ENCODE results near the gene PREB. TPM values are rescaled to one million over a fixed set of nuclear protein-coding genes. Genes with fewer than 3 reads are reported as not detected.

PREB gene
- total and polyA plus RNA-seq, 3 experiments from 2014 or later = 68.6 to 80.6 (median 79.5) TPM

Other genes starting within 250 kb of the PREB start
- gene MAPRE3, start 164.0 kb downstream of the PREB start, total RNA-seq = 1 to 10 TPM; 2.4 to 3.0 TPM
- gene MAPRE3, start 164.0 kb downstream of the PREB start, polyA plus RNA-seq = 2.0 TPM
- 10 to 100 TPM; 67.6 to 71.7 TPM for gene TMEM214, start 101.7 kb downstream of the PREB start, total RNA-seq
- gene TMEM214, start 101.7 kb downstream of the PREB start, polyA plus RNA-seq = 36.3 TPM
- gene AGBL5, start 83.0 kb downstream of the PREB start, total RNA-seq = 10 to 100 TPM; 16.0 to 17.3 TPM
- 11.5 TPM for gene AGBL5, start 83.0 kb downstream of the PREB start, polyA plus RNA-seq
- gene OST4, start 63.0 kb downstream of the PREB start, total RNA-seq = 100 to 1,000 TPM; 346 to 353 TPM
- gene OST4, start 63.0 kb downstream of the PREB start, polyA plus RNA-seq = 907 TPM
- under 1 TPM; 0.79 to 0.89 TPM for gene EMILIN1, start 56.0 kb downstream of the PREB start, total RNA-seq
- 0.85 TPM for gene EMILIN1, start 56.0 kb downstream of the PREB start, polyA plus RNA-seq
- 10 to 100 TPM; 14.5 to 17.8 TPM for gene KHK, start 47.9 kb downstream of the PREB start, total RNA-seq
- 6.5 TPM for gene KHK, start 47.9 kb downstream of the PREB start, polyA plus RNA-seq
- 1 to 10 TPM; 2.7 to 3.5 TPM for gene CGREF1, start 15.5 kb downstream of the PREB start, total RNA-seq
- gene CGREF1, start 15.5 kb downstream of the PREB start, polyA plus RNA-seq = 0.17 TPM
- under 1 TPM; 0.33 to 0.90 TPM for gene ABHD1, start 10.8 kb downstream of the PREB start, total RNA-seq
- 1.4 TPM for gene ABHD1, start 10.8 kb downstream of the PREB start, polyA plus RNA-seq
- not detected for gene PRR30, start 4.8 kb upstream of the PREB start, total RNA-seq
- gene PRR30, start 4.8 kb upstream of the PREB start, polyA plus RNA-seq = not detected
- not detected for gene TCF23, start 14.4 kb upstream of the PREB start, total RNA-seq
- not detected for gene TCF23, start 14.4 kb upstream of the PREB start, polyA plus RNA-seq
- 100 to 1,000 TPM; 101 to 106 TPM for gene ATRAID, start 77.4 kb upstream of the PREB start, total RNA-seq
- gene ATRAID, start 77.4 kb upstream of the PREB start, polyA plus RNA-seq = 296 TPM
- gene SLC5A6, start 77.6 kb upstream of the PREB start, total RNA-seq = 100 to 1,000 TPM; 109 to 110 TPM
- gene SLC5A6, start 77.6 kb upstream of the PREB start, polyA plus RNA-seq = 21.0 TPM
- 100 to 1,000 TPM; 147 to 154 TPM for gene CAD, start 82.7 kb upstream of the PREB start, total RNA-seq
- gene CAD, start 82.7 kb upstream of the PREB start, polyA plus RNA-seq = 27.0 TPM
- gene SLC30A3, start 128.4 kb upstream of the PREB start, total RNA-seq = under 1 TPM; 0.33 to 0.55 TPM
- not detected for gene SLC30A3, start 128.4 kb upstream of the PREB start, polyA plus RNA-seq
- gene DNAJC5G, start 140.8 kb upstream of the PREB start, total RNA-seq = not detected
- gene DNAJC5G, start 140.8 kb upstream of the PREB start, polyA plus RNA-seq = not detected
- under 1 TPM; 0.22 TPM for gene TRIM54, start 147.8 kb upstream of the PREB start, total RNA-seq
- not detected for gene TRIM54, start 147.8 kb upstream of the PREB start, polyA plus RNA-seq
- 1 to 10 TPM; 1.7 to 2.6 TPM for gene UCN, start 173.8 kb upstream of the PREB start, total RNA-seq
- gene UCN, start 173.8 kb upstream of the PREB start, polyA plus RNA-seq = 0.71 TPM
- 10 to 100 TPM; 85.9 to 86.4 TPM for gene MPV17, start 188.5 kb upstream of the PREB start, total RNA-seq
- gene MPV17, start 188.5 kb upstream of the PREB start, polyA plus RNA-seq = 118 TPM
- 10 to 100 TPM; 76.7 to 81.7 TPM for gene GTF3C2, start 222.1 kb upstream of the PREB start, total RNA-seq
- gene GTF3C2, start 222.1 kb upstream of the PREB start, polyA plus RNA-seq = 43.5 TPM
- gene EIF2B4, start 235.7 kb upstream of the PREB start, total RNA-seq = 10 to 100 TPM; 46.6 to 47.1 TPM
- gene EIF2B4, start 235.7 kb upstream of the PREB start, polyA plus RNA-seq = 32.7 TPM
- 100 to 1,000 TPM; 122 to 130 TPM for gene SNX17, start 236.0 kb upstream of the PREB start, total RNA-seq
- 211 TPM for gene SNX17, start 236.0 kb upstream of the PREB start, polyA plus RNA-seq
- gene ZNF513, start 246.1 kb upstream of the PREB start, total RNA-seq = 1 to 10 TPM; 9.2 to 9.9 TPM
- gene ZNF513, start 246.1 kb upstream of the PREB start, polyA plus RNA-seq = 4.7 TPM

Data from CD8-positive, alpha-beta memory T cell (primary cell).